Measurements from ENCODE around the gene CACNA1D. TPM values are rescaled to one million over a fixed set of nuclear protein-coding genes. Genes with fewer than 3 reads are reported as not detected.

Gene CACNA1D
- polyA plus RNA-seq, 3 donors = 0.18 to 2.1 (median 1.5) TPM

GRCh38 chr3:53688989-53689388 is 194.6 kb downstream of the CACNA1D start:
- WGBS, 3 donors = 56 to 79% (median 67%) methylated on average over 4 to 5 of the region's 5 CpGs
- no peak overlapping the region for H3K27ac ChIP-seq (ENCODE audit: low read depth, low read length)

DNA sequence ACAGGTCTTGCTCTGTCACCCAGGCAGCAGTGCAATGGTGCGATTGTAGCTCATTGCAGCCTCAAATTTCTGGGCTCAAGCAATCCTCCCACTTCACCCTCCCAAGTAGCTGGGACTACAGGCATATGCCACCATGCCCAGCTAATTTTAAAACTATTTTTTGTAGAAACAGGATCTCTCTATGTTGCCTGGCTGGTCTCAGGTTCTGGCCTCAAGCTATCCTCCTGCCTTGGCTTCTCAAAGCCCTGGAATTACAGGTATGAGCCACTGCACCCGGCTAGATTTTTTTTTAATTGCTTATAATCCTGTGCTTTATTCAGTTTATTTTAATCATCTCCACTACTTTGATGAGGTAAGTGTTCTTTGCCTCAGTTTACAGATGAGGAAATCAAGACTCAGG is 195.3 kb downstream of the CACNA1D start:
- WGBS, 3 donors = 84 to 91% (median 89%) methylated on average over 2 of the region's 2 CpGs
- H3K27ac ChIP-seq (ENCODE audit: low read depth, low read length) = no peak overlapping the region

DNA sequence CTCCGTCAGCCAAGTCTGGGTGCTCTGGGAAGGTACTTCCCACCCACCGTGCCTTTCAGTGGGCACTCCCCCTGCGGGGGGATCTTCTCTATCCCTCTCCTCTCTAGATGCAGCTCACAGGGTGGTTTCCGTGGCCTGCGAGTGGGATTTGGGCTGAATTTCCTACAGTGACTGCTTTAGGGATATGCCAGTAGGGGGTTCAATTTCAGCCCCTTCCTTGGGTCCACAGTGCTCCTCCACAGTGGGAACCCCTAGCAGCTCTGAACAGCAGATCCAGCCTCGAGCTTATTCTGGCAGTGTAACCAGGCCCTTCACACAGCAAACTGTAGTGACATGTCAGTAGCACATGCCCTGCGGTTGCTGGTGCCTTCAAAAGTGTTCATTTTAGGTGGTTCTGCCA is 196.1 kb downstream of the CACNA1D start:
- 87 to 90% (median 89%) methylated on average over 7 of the region's 7 CpGs for WGBS, 3 donors
- H3K27ac ChIP-seq (ENCODE audit: low read depth, low read length) = no peak overlapping the region

GRCh38 chr3:53691349-53691748 is 196.9 kb downstream of the CACNA1D start:
- WGBS, 3 donors = 90 to 96% (median 95%) methylated on average over 2 of the region's 2 CpGs
- H3K27ac ChIP-seq (ENCODE audit: low read depth, low read length) = no peak overlapping the region

DNA sequence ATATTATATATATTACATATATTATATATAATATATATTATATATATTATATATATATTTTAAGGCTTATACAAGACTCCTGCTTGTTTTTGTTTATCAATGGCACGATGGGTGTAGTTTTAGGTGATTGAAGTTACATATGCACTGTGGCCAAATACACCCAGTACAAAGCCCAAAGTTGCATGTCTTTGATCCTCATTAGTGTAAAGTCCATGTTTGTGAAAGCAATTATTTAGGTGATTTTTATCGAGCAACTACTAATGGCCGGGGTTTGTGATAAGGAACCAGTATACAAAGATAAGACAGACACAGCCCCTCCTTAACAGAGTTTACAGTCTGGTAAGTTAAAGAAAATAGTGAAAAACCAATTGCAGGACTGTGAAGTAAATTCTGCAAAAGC is 197.5 kb downstream of the CACNA1D start:
- 36 to 81% (median 77%) methylated on average over 3 of the region's 3 CpGs for WGBS, 3 donors
- no peak overlapping the region for H3K27ac ChIP-seq (ENCODE audit: low read depth, low read length)

DNA sequence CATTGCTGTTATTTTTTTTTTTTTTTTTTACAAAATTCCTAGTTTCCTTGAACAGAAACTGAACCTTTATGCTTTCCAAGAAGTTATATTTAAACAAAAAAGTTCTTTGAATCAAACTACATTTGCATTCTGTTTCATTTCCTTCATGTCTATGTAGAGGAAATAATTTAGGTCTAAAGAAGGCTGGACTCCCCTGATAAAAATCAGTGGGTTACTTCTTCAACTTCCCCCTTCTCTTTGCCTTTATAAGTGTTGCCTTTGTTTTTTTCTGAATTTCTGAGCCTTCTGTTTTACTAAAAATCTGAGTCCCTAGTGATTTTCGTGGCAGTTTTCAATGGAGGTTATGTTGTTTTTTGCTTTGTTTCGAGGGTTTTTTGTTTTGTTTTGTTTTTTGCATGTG is 199.0 kb downstream of the CACNA1D start:
- no peak overlapping the region for H3K27ac ChIP-seq (ENCODE audit: low read depth, low read length)
- 40 to 79% (median 56%) methylated on average over 2 of the region's 2 CpGs for WGBS, 3 donors

DNA sequence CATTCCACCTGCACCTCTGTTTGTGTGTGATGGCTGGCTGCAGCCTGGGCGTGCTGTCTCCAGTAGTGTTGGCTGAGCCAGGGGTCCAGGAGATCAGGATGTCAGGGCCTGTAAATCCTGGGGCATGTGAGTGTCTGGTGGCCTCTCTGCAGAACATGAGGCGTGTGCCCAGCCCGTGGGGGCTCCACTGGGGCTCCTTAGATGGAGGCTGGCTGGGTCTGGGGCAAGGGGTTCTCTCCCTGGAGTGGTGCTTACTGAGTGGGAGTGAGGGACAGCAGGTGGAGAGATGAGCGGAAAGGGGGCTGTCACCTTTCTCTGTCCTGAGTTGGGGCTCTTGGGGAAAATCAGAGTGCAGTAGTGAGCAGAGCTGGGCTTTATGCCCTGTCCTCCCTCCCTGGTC is 199.6 kb downstream of the CACNA1D start:
- no peak overlapping the region for H3K27ac ChIP-seq (ENCODE audit: low read depth, low read length)
- 82 to 85% (median 83%) methylated on average over 4 of the region's 4 CpGs for WGBS, 3 donors

DNA sequence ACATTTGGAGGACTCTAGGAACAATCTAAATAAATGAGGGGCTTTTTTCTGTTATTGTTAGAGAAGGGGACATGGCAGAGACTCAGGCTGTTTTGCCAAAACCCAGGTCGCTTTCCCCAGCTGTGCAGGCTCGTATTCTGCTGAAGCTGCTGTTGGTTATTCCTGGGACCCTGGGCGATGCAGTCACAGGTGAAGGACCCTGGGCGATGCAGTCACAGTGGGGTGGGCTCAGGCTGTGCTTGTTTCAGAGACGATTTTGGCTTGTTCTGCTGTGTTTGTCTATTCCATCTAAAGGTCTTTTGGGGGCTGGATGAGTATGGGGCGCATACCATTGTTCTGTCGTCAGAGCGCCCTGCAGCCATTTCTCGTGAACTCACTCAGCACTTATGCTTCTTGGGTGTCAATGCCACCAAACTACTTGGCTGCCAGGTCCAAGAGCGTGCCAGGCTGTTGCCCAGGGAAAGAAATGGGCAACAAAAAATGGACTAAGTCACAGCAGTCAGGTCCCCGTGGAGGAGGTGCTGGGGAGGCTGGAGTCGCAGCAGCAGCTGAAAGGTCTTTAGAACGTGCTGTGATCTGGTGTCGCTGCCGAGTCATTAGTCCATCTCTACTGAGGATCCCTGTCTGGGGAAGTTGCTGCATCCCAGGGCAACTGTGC is 200.4 kb downstream of the CACNA1D start:
- WGBS, 3 donors = 82 to 86% (median 84%) methylated on average over 15 of the region's 15 CpGs
- H3K27ac ChIP-seq (ENCODE audit: low read depth, low read length) = no peak overlapping the region

DNA sequence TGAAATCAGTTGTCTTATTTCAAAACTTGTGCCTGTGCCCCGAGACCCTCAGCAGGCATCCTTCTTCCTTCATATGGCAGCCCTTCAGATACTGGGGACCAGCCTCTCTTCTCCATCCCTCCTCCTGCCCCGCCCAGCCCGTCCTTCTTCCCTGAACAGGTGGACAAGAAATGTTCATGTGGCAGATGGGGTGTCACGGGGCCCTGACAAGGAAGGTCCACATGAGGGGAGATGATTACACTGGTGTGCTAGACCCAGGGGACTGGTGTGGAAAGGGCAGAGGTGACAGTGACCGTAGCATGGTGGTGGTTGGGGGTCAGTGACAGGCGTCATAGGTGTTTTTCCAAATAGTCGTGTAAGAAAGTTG is 200.9 kb downstream of the CACNA1D start:
- no peak overlapping the region for H3K27ac ChIP-seq (ENCODE audit: low read depth, low read length)
- WGBS, 3 donors = 81 to 82% (median 81%) methylated on average over 7 of the region's 7 CpGs

DNA sequence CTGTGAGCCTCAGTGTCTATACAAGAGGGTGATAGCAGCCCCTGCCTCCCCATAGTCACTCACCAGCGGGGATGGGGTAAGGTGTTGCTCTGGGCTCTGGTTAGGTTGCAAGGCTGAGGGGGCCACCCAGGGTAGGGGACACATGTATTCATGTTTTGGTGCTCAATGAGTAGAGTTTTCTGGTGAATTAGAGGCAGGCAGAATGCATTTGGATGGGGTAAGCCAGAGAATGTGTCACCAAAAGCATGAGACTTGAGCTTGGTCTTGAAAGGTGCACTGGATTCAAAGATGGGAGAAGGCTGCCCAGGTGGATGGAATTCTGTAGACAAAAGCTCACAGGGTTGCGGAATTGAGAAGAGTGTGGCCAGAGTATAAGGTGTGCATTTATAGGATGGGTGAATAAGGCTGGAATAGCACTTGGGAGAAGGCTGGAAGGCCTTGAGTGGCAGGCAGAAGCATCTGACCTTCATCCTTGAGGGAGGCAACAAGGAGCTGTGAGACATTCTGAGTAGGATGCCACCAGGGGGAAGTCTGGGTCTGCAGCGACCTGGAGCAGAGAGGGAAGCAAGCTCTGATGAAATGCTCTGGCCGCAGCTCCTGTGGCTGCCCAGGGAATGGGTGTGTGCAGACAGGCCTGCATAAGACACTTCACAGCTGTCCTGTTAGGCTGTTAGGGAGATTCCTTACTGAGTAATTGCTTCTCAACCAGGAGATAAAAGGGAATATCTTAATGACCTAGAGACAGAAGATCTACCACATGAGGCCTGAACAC is 202.2 kb downstream of the CACNA1D start:
- 59 to 64% (median 60%) methylated on average over 4 of the region's 4 CpGs for WGBS, 3 donors
- H3K27ac ChIP-seq (ENCODE audit: low read depth, low read length) = no peak overlapping the region

DNA sequence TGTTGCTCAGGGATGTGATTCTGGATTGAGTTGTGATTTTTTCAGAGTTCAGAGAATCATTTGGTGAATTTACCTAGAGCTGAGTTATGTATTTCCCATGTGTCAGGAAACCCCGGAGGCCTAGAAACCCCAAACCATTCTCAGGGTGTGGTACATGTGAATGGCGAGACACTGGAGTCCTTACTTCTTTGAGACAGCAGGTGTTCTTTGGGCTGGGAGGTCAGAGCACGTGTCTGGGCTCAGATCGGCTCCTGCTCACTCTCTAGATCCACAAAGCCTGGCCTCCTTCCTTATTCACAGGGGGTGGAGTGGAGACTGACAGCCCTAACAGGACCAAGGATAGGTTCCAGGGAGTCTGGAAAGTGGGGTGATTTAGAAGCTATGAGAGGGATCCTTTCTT is 206.0 kb downstream of the CACNA1D start:
- WGBS, 3 donors = 73 to 83% (median 74%) methylated on average over 4 of the region's 4 CpGs
- no peak overlapping the region for H3K27ac ChIP-seq (ENCODE audit: low read depth, low read length)

DNA sequence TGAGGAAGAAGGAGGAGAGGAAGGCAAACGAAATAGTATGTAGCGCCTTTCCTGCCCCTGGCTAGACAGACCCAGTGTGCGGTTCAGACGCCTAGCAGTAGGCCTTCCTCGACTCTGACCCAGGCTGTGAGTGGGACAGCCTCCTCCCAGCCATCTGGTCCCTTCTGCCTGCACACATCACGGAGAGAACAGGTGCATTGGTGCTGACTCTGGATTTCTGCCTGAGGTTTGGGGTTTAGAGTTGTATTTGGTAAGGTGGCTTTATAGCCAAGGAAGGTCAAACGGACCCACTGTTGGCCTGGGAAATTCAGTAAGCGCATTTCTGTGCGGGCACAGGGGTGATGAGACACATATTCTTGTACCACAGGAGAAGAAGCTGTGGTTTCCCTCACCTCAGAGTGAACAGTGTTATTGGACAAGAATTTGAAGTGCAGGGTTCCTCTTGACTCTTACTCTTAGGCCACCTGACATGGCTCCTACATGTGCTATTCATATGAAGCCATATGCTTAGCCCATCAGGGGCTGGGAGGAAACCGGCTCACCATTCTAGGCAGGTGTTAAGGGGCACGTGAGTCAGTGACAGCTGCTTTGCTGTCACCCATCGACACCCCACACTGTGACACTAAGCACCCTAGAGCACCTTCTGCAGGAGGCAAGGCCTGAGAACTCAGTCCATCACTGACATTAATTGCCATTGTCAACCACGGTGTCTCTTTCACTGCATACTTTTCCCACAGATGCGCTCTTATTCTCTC is 208.5 kb downstream of the CACNA1D start:
- H3K27ac ChIP-seq (ENCODE audit: low read depth, low read length) = no peak overlapping the region
- 77 to 85% (median 77%) methylated on average over 14 of the region's 14 CpGs for WGBS, 3 donors

GRCh38 chr3:53703630-53704362 is 209.4 kb downstream of the CACNA1D start:
- WGBS, 3 donors = 91 to 94% (median 91%) methylated on average over 14 of the region's 14 CpGs
- no peak overlapping the region for H3K27ac ChIP-seq (ENCODE audit: low read depth, low read length)

DNA sequence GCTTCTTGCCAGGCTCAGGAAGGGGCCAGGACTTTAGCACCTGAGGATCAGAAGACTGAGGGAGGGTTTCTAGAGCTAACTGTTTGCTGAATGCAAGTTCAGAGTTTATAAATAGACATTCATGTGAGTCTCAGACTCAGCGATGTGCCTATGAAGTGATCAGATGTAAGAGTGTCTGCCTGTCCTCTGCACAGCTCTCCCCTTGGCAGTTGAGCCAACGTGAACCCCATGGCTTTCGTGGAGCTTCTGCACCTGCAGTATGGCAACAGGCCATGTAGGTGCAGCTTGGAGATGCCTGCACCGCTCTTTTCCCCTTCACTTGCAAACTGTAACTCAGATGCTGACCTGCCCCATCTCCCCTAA is 209.9 kb downstream of the CACNA1D start:
- 84 to 88% (median 86%) methylated on average over 4 of the region's 4 CpGs for WGBS, 3 donors
- H3K27ac ChIP-seq (ENCODE audit: low read depth, low read length) = no peak overlapping the region

DNA sequence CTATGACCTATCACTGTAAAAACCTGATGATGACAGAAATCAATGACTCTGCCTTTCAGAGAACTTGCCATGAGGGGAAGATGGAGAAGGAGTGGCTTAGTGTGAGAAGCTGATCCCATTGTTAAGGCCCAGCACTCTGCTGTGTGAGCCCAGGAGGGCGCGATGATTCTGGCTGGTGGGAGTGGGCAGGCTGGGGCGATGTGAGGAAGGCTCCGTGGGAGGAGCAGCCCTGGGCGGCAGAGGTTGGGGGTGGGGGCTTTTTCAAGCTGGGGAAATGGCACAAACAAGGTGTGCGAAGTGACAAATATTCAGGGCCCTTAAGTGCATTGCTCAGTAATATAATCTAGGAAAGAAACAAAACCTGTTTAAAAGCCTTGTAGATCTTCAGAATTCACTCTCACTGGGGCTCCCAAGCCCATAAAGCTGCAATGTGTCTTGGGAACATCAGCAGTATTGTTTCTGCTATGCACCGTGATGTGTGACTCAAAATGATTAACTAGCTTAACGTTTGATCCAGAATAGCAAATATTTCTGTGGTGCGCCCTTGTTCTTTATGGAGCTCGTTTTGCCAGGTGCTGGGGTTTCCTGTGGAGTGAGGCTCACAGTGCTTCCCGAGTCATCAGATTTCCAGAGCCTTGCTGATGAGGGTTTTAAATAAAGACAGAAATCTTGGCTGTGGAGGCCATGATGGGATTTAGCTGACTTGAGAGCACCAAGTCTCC is 210.8 kb downstream of the CACNA1D start:
- 64 to 80% (median 77%) methylated on average over 11 of the region's 11 CpGs for WGBS, 3 donors
- no peak overlapping the region for H3K27ac ChIP-seq (ENCODE audit: low read depth, low read length)

DNA sequence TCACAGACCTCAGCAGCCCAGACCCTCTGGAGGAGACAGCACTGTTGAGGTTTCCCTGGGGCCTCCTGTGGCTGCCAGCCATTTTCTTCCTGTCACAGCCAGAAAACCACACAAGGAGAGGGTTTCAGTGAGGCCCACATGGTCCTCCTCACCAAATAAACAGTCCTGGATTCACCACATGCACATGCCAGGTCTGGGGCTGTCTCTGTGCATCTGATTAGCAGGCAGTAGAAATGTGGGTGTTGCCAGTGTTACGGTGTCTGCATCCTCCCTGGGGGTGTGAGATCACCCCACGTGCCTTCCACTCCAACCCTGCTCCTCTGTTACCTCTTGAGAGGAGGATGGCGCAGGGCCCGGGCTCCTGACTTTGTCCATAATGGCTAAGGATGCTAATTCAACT is 211.4 kb downstream of the CACNA1D start:
- no peak overlapping the region for H3K27ac ChIP-seq (ENCODE audit: low read depth, low read length)
- WGBS, 3 donors = 64 to 70% (median 66%) methylated on average over 4 of the region's 4 CpGs

DNA sequence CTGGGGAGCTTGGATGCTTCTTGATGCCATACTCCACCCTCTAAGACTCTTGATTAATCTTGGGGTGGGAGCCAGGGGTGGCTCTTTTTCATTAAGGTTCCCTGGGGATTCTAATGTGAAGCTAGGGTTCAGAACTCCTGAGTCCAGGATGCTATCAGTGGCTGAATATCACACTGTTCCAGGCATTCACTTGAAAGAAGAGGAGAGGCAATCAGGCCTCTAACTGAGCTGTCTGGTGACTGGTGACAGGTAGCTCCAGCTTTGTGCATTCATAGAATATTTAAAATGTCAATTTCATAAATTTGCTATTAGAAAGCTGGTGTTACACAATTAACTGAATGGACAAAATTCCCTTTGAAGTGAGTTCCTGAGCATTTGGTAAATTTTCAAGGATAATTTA is 212.8 kb downstream of the CACNA1D start:
- no peak overlapping the region for H3K27ac ChIP-seq (ENCODE audit: low read depth, low read length)

DNA sequence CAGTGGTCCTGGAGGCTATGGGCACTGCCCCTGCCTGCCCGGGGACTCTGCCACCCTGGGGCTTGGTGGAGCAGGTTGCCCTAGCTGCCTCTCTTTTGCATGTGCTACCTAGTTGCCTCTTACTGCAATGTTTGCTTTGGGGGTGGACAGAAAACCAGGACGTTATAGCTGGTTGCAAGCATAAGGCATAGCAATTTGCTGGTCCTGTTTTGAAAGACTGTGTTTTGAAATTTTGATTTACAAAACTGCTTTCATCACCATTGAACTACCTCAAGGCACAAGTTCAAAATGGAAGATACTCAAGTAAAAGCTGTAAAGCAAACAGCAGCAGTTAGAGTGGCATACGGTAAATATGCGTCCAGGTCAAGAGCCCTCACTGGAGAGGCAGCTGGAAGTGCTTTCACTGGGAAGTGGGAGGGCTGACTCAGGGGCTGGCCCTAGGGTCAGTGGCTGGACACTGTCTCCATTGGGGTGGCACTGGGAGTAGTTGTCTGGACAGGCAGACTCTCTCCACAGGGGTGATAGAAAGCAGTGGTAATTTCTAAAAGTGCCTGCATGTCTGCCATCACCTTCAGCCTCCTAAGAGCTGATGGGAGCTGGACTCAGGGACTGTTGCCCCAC is 213.7 kb downstream of the CACNA1D start:
- no peak overlapping the region for H3K27ac ChIP-seq (ENCODE audit: low read depth, low read length)
- 44 to 53% (median 49%) methylated on average over 4 of the region's 4 CpGs for WGBS, 3 donors
